ENCODE results near the gene CCT6B. TPM values are rescaled to one million over a fixed set of nuclear protein-coding genes. Genes with fewer than 3 reads are reported as not detected.

CCT6B gene
- total and polyA plus RNA-seq, 2 of the 13 experiments (the other 11 are each of a cell fraction or from before 2014, with no cell fraction given) = 0.41 to 1.4 TPM

DNA sequence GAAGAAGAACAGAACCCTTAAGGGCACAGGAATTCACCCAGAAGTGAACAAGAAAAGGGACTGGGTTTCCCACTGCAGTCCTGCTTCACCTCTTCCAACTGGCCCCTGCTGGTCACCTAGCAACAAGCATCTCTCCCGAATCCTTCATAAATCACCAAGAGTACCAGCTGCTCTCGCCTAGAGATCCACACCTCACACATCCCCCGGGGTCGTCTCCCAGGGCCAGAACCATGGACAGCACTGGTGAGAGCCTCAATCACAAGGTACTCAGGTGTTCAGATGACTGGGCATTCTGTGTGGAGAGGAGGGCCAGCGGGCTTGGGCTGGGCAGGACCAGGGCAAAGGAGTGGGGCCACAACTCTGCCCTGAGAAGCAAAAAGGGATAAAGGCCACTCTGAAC is 65.9 kb downstream of the CCT6B start:
- Histone ChIP-seq H2AFZ (ENCODE audit: low read length) (no peak overlapping the region), H3K4me3 (replicated peaks in 1 of 3; ENCODE audit: insufficient read depth in 1 of 3, low read depth in 2 of 3, low read length in 3 of 3) (no peak overlapping the region), H3K4me1 (ENCODE audit: insufficient read depth, low read length) (no peaks in the 10 kb centered on the region), H3K27me3 (ENCODE audit: control insufficient read depth in 1 of 2, insufficient read depth in 2 of 2, low read length in 2 of 2) (peaks cover 0 to 9% of the 10 kb centered on the region in 2 experiments; a peak in 3 of 5 replicates), H3K9ac (ENCODE audit: insufficient read depth, low read depth, low read length) (no peak overlapping the region), H4K20me1 (ENCODE audit: insufficient read depth, low read length) (no peaks in the 10 kb centered on the region), H3K79me2 (ENCODE audit: insufficient read depth, low read length) (no peaks in the 10 kb centered on the region), H3K9me3 (ENCODE audit: low read length) (no peaks in the 10 kb centered on the region), H3K27ac (ENCODE audit: extremely low read length, insufficient read depth, low read length) (no peak overlapping the region), H3K4me2 (ENCODE audit: low read depth, low read length) (no peak overlapping the region), H3K36me3 (replicated peaks in 1 of 2; ENCODE audit: control insufficient read depth in 1 of 2, insufficient read depth in 2 of 2, low read length in 2 of 2) (no peaks in the 10 kb centered on the region)
- 0% methylated on average over 5 of the region's 5 CpGs for WGBS (ENCODE audit: low lambda C conversion rate)
- POLR2A ChIA-PET = no interaction called here
- TF ChIP-seq, protein P1, sequence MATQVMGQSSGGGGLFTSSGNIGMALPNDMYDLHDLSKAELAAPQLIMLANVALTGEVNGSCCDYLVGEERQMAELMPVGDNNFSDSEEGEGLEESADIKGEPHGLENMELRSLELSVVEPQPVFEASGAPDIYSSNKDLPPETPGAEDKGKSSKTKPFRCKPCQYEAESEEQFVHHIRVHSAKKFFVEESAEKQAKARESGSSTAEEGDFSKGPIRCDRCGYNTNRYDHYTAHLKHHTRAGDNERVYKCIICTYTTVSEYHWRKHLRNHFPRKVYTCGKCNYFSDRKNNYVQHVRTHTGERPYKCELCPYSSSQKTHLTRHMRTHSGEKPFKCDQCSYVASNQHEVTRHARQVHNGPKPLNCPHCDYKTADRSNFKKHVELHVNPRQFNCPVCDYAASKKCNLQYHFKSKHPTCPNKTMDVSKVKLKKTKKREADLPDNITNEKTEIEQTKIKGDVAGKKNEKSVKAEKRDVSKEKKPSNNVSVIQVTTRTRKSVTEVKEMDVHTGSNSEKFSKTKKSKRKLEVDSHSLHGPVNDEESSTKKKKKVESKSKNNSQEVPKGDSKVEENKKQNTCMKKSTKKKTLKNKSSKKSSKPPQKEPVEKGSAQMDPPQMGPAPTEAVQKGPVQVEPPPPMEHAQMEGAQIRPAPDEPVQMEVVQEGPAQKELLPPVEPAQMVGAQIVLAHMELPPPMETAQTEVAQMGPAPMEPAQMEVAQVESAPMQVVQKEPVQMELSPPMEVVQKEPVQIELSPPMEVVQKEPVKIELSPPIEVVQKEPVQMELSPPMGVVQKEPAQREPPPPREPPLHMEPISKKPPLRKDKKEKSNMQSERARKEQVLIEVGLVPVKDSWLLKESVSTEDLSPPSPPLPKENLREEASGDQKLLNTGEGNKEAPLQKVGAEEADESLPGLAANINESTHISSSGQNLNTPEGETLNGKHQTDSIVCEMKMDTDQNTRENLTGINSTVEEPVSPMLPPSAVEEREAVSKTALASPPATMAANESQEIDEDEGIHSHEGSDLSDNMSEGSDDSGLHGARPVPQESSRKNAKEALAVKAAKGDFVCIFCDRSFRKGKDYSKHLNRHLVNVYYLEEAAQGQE (IDR thresholded peaks at IDR 0.05; ENCODE audit: borderline replicate concordance in 1 of 2, low read depth in 1 of 2, low read length in 2 of 2) = peak; percentile 32 to 82
- TF ChIP-seq KLF11 (CRISPR knock-in tag; IDR thresholded peaks at IDR 0.05) (no peak), ZNF275 (CRISPR knock-in tag; IDR thresholded peaks at IDR 0.05; ENCODE audit: borderline replicate concordance) (no peak)
- ATAC-seq (no peak), DNase-seq (ENCODE audit: low spot score) (no peak), FAIRE-seq (no peak)
- no TSS peak for BruUV-seq (replicated peaks)
- intact Hi-C loops (cut with micrococcal nuclease; ENCODE audit: unreplicated experiment) (no loop called here), in situ Hi-C loops (cut with HindIII; ENCODE audit: extremely low pct_ligation_motif_present, low pct_unique_long_range_greater_than_20kb) (loop anchor here (25.0 kb wide), 2 partner anchors 358 to 458 kb away; no protein-coding TSS in a partner anchor)
- CTCF ChIA-PET (ENCODE audit: low intra/inter-chr PET ratio, low total read pairs) = no interaction called here
